SK-N-SH (cell line): ENCODE data around the gene ABCG1.

Experiments used
- ELF1 ChIP-seq: IDR thresholded peaks from 2 replicates; pipeline ENCODE4 v1.4.0; 2012
- FOXJ3 ChIP-seq: sonication (generic); formaldehyde crosslinking; IDR thresholded peaks from 2 replicates; pipeline ENCODE4 v1.5.1; 2020; ENCODE audit warnings: mild to moderate bottlenecking, missing genetic modification reagents
- JUND ChIP-seq: IDR thresholded peaks from 2 replicates; pipeline ENCODE4 v1.4.0; 2012
- MXI1 ChIP-seq: IDR thresholded peaks from 2 replicates; pipeline ENCODE4 v1.6.1; 2012; ENCODE audit warnings: mild to moderate bottlenecking, low read depth, low read length, improper control_type of control experiment
- RCOR1 ChIP-seq: fragments of 150-350 bp; IDR thresholded peaks from 2 replicates; pipeline ENCODE4 v1.6.1; 2017; ENCODE audit warnings: antibody characterized with exemption, low read length
- SIN3A ChIP-seq: IDR thresholded peaks from 2 replicates; pipeline ENCODE4 v1.6.1; 2012; ENCODE audit warnings: low read depth, mild to moderate bottlenecking, low read length, moderate library complexity, borderline replicate concordance
- TAF1 ChIP-seq: IDR thresholded peaks from 2 replicates; pipeline ENCODE4 v1.6.1; 2012; ENCODE audit warnings: low read depth, mild to moderate bottlenecking, low read length, moderate library complexity, borderline replicate concordance
- TF ChIP-seq, protein P1 (sequence below): IDR thresholded peaks from 2 replicates; pipeline ENCODE4 v1.4.0; 2012; ENCODE audit warnings: low read depth
- TF ChIP-seq, protein P2 (sequence below): fragments of 200-600 bp; sonication (generic); IDR thresholded peaks from 2 replicates; pipeline ENCODE4 v1.6.1; 2017; ENCODE audit warnings: antibody characterized with exemption, mild to moderate bottlenecking, moderate library complexity
- TF ChIP-seq, protein P3 (sequence below): fragments of 150-350 bp; IDR thresholded peaks from 2 replicates; pipeline ENCODE4 v1.6.1; 2017; ENCODE audit warnings: antibody characterized with exemption, low read length, low read depth, borderline replicate concordance
- TF ChIP-seq, protein P4 (sequence below): IDR thresholded peaks from 2 replicates; pipeline ENCODE4 v1.6.1; 2012; ENCODE audit warnings: mild to moderate bottlenecking, low read depth, low read length, moderate library complexity
- TF ChIP-seq, protein P5 (sequence below): IDR thresholded peaks from 2 replicates; pipeline ENCODE4; 2012

DNA sequence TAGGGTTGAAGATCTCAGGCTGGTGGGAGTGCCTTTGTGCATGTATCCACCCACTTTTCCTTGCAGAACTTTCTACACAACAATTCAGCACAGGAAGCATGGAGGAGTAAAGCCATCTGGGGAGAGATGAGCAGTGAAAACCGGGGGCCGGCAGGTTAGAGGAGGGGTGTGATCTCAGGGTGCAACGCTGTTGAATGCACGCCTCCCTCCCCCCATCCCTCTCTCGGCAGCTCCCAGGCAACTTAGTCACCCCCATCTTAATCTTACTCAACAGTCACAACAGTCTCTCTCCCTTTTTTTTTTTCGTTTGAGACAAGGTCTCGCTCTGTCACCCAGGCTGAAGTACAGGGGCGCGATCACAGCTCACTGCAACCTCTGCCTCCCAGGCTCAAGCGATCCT lies 16.6 kb upstream of the ABCG1 start:
- TF ChIP-seq TAF1: no peak
- no peak for TF ChIP-seq JUND
- TF ChIP-seq, protein P1, sequence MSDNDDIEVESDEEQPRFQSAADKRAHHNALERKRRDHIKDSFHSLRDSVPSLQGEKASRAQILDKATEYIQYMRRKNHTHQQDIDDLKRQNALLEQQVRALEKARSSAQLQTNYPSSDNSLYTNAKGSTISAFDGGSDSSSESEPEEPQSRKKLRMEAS: no peak
- TF ChIP-seq, protein P2, sequence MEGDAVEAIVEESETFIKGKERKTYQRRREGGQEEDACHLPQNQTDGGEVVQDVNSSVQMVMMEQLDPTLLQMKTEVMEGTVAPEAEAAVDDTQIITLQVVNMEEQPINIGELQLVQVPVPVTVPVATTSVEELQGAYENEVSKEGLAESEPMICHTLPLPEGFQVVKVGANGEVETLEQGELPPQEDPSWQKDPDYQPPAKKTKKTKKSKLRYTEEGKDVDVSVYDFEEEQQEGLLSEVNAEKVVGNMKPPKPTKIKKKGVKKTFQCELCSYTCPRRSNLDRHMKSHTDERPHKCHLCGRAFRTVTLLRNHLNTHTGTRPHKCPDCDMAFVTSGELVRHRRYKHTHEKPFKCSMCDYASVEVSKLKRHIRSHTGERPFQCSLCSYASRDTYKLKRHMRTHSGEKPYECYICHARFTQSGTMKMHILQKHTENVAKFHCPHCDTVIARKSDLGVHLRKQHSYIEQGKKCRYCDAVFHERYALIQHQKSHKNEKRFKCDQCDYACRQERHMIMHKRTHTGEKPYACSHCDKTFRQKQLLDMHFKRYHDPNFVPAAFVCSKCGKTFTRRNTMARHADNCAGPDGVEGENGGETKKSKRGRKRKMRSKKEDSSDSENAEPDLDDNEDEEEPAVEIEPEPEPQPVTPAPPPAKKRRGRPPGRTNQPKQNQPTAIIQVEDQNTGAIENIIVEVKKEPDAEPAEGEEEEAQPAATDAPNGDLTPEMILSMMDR: no peak
- TF ChIP-seq MXI1: no peak
- TF ChIP-seq, protein P3, sequence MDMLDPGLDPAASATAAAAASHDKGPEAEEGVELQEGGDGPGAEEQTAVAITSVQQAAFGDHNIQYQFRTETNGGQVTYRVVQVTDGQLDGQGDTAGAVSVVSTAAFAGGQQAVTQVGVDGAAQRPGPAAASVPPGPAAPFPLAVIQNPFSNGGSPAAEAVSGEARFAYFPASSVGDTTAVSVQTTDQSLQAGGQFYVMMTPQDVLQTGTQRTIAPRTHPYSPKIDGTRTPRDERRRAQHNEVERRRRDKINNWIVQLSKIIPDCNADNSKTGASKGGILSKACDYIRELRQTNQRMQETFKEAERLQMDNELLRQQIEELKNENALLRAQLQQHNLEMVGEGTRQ: no peak
- no peak for TF ChIP-seq RCOR1
- TF ChIP-seq ELF1: no peak
- no peak for TF ChIP-seq SIN3A
- TF ChIP-seq, protein P4, sequence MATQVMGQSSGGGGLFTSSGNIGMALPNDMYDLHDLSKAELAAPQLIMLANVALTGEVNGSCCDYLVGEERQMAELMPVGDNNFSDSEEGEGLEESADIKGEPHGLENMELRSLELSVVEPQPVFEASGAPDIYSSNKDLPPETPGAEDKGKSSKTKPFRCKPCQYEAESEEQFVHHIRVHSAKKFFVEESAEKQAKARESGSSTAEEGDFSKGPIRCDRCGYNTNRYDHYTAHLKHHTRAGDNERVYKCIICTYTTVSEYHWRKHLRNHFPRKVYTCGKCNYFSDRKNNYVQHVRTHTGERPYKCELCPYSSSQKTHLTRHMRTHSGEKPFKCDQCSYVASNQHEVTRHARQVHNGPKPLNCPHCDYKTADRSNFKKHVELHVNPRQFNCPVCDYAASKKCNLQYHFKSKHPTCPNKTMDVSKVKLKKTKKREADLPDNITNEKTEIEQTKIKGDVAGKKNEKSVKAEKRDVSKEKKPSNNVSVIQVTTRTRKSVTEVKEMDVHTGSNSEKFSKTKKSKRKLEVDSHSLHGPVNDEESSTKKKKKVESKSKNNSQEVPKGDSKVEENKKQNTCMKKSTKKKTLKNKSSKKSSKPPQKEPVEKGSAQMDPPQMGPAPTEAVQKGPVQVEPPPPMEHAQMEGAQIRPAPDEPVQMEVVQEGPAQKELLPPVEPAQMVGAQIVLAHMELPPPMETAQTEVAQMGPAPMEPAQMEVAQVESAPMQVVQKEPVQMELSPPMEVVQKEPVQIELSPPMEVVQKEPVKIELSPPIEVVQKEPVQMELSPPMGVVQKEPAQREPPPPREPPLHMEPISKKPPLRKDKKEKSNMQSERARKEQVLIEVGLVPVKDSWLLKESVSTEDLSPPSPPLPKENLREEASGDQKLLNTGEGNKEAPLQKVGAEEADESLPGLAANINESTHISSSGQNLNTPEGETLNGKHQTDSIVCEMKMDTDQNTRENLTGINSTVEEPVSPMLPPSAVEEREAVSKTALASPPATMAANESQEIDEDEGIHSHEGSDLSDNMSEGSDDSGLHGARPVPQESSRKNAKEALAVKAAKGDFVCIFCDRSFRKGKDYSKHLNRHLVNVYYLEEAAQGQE: no peak
- no peak for TF ChIP-seq FOXJ3
- TF ChIP-seq, protein P5, sequence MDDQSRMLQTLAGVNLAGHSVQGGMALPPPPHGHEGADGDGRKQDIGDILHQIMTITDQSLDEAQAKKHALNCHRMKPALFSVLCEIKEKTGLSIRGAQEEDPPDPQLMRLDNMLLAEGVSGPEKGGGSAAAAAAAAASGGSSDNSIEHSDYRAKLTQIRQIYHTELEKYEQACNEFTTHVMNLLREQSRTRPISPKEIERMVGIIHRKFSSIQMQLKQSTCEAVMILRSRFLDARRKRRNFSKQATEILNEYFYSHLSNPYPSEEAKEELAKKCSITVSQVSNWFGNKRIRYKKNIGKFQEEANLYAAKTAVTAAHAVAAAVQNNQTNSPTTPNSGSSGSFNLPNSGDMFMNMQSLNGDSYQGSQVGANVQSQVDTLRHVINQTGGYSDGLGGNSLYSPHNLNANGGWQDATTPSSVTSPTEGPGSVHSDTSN: no peak
